ENCODE measurements around the gene DUS1L.

Gene DUS1L

GRCh38 chr17:82062984-82063368 lies 2.6 kb downstream of the DUS1L start:
- TF ChIP-seq CTCF (IDR thresholded peaks at IDR 0.05; ENCODE audit: insufficient read depth, low read depth, low read length, missing control alignments): no peak
- H3K4me3 ChIP-seq (ENCODE audit: low read length): no peak overlapping the region
- DNase-seq (ENCODE audit: low read depth): no peak

GRCh38 chr17:82062076-82062983 lies 3.3 kb downstream of the DUS1L start:
- TF ChIP-seq CTCF (IDR thresholded peaks at IDR 0.05; ENCODE audit: insufficient read depth, low read depth, low read length, missing control alignments): no peak
- DNase-seq (ENCODE audit: low read depth): no peak
- H3K4me3 ChIP-seq (ENCODE audit: low read length): no peak overlapping the region

- no peak for DNase-seq (ENCODE audit: low read depth)
- no peak overlapping the region for H3K4me3 ChIP-seq (ENCODE audit: low read length)
Measured at GRCh38 chr17:82061047-82061925, 4.3 kb downstream of the DUS1L start.

GRCh38 chr17:82060614-82061013 lies 5.0 kb downstream of the DUS1L start:
- H3K4me3 ChIP-seq (ENCODE audit: low read length): no peak overlapping the region
- TF ChIP-seq CTCF (IDR thresholded peaks at IDR 0.05; ENCODE audit: insufficient read depth, low read depth, low read length, missing control alignments): no peak
- DNase-seq (ENCODE audit: low read depth): no peak

More at GRCh38 chr17:82061047-82061925, 4.3 kb downstream of the DUS1L start:
- TF ChIP-seq CTCF (IDR thresholded peaks at IDR 0.05; ENCODE audit: insufficient read depth, low read depth, low read length, missing control alignments): no peak

GRCh38 chr17:82060001-82060380 lies 5.6 kb downstream of the DUS1L start:
- H3K4me3 ChIP-seq (ENCODE audit: low read length): no peak overlapping the region
- no peak for DNase-seq (ENCODE audit: low read depth)
- no peak for TF ChIP-seq CTCF (IDR thresholded peaks at IDR 0.05; ENCODE audit: insufficient read depth, low read depth, low read length, missing control alignments)

- no peak for DNase-seq (ENCODE audit: low read depth)
- TF ChIP-seq CTCF (IDR thresholded peaks at IDR 0.05; ENCODE audit: insufficient read depth, low read depth, low read length, missing control alignments): no peak
Measured at GRCh38 chr17:82059272-82060000, 6.2 kb downstream of the DUS1L start.

More at GRCh38 chr17:82059272-82060000, 6.2 kb downstream of the DUS1L start:
- H3K4me3 ChIP-seq (ENCODE audit: low read length): no peak overlapping the region
